GM18520 (cell line): ENCODE measurements around the gene MIF.
"Not testable (repeated sequence)": the region's sequence is repeated elsewhere in the genome, so short reads cannot be mapped to it uniquely, and the experiment has no call there.

Experiments
- ATAC-seq: cut with Tn5 transposase; IDR thresholded peaks from one replicate; pipeline ENCODE4 v1.9.1; 2021; ENCODE audit not compliant: unreplicated experiment

The MIF gene

GRCh38 chr22:23900227-23900626 is 6.0 kb downstream of the MIF start:
- ATAC-seq: not testable (repeated sequence)

GRCh38 chr22:23901600-23901999 is 7.4 kb downstream of the MIF start:
- no peak for ATAC-seq

GRCh38 chr22:23903328-23903971 is 9.3 kb downstream of the MIF start:
- ATAC-seq: no peak

- ATAC-seq: no peak
These were observed 10.5 kb downstream of the MIF start for GRCh38 chr22:23904573-23905254.

- ATAC-seq: no peak
These were observed 12.5 kb downstream of the MIF start for GRCh38 chr22:23906641-23907040.

- not testable (repeated sequence) for ATAC-seq
These were observed 13.2 kb downstream of the MIF start for GRCh38 chr22:23907423-23907822.

GRCh38 chr22:23908587-23909205 is 14.5 kb downstream of the MIF start:
- ATAC-seq: no peak

- ATAC-seq: no peak
These were observed 15.2 kb downstream of the MIF start for GRCh38 chr22:23909296-23909898.

GRCh38 chr22:23910496-23911190 is 16.5 kb downstream of the MIF start:
- no peak for ATAC-seq

GRCh38 chr22:23911318-23911980 is 17.3 kb downstream of the MIF start:
- ATAC-seq: no peak

GRCh38 chr22:23912293-23912903 is 18.2 kb downstream of the MIF start:
- ATAC-seq: no peak

- ATAC-seq: no peak
These were observed 19.1 kb downstream of the MIF start for GRCh38 chr22:23913306-23913660.

GRCh38 chr22:23913661-23914353 is 19.6 kb downstream of the MIF start:
- ATAC-seq: peak; percentile 95

GRCh38 chr22:23915290-23915689 is 21.1 kb downstream of the MIF start:
- ATAC-seq: no peak

GRCh38 chr22:23920267-23920611 is 26.1 kb downstream of the MIF start:
- ATAC-seq: not testable (repeated sequence)

GRCh38 chr22:23921586-23922201 is 27.5 kb downstream of the MIF start:
- ATAC-seq: not testable (repeated sequence)

GRCh38 chr22:23922921-23923320 is 28.7 kb downstream of the MIF start:
- ATAC-seq: no peak

GRCh38 chr22:23925020-23925606 is 30.9 kb downstream of the MIF start:
- no peak for ATAC-seq

- no peak for ATAC-seq
These were observed 32.4 kb downstream of the MIF start for GRCh38 chr22:23926561-23926960.
